Colonic mucosa (tissue), 4 donors: ENCODE data around the gene ZNF385C. TPM values are rescaled to one million over a fixed set of nuclear protein-coding genes. Genes with fewer than 3 reads are reported as not detected.

Experiments used
- DNase-seq: peaks from one replicate; pipeline ENCODE4 v3.0.0-alpha.2; 2020
- H3K27ac ChIP-seq: fragments of 200-600 bp; one replicate; pipeline ENCODE4 v1.8.0; 2021
- H3K27me3 ChIP-seq: fragments of 200-600 bp; one replicate; pipeline ENCODE4 v1.8.0; 2021
- H3K36me3 ChIP-seq: fragments of 200-600 bp; one replicate; pipeline ENCODE4 v1.8.0; 2021
- H3K4me1 ChIP-seq: fragments of 200-600 bp; one replicate; pipeline ENCODE4 v1.8.0; 2021; ENCODE audit warnings: mild to moderate bottlenecking
- H3K4me3 ChIP-seq: fragments of 200-600 bp; one replicate; pipeline ENCODE4 v1.8.0; 2021
- H3K9ac ChIP-seq, 2 donors: one replicate each; pipeline ENCODE4 v1.7.0; 2013; ENCODE audit warnings: control low read depth in 2 of 2, low read depth in 2 of 2, low read length in 2 of 2
- H3K9me3 ChIP-seq: fragments of 200-600 bp; one replicate; pipeline ENCODE4 v1.8.0; 2021
- CTCF ChIP-seq: fragments of 200-600 bp; IDR thresholded peaks from one replicate; pipeline ENCODE4 v1.8.0; 2022; ENCODE audit warnings: antibody characterized with exemption, mild to moderate bottlenecking
- intact Hi-C: fragments of 100-400 bp; cut with DNase I; formaldehyde crosslinking; loops from one replicate; pipeline ENCODE4 v1.14.1; 2022
- total RNA-seq, 2 donors: library from RNA; stranded (reverse); fragmentation: NEBNext Ultra II Directional in 1 of 2; extraction: Animal tissue kit (Norgen Biotek cat#: 25700) in 1 of 2; gene quantifications; one replicate each; pipeline ENCODE4 v1.2.1, GENCODE V29; 2021
- donor health status: healthy.
- donor health status: DM: no; HTN: no; CAD: no.
- donor health status: DM: no; HTN: no; CAD: no.

ZNF385C gene
- total RNA-seq, 2 donors from 2014 or later, result 0.20 to 0.32 TPM

GRCh38 chr17:41986634-41987033 lies 111.6 kb downstream of the ZNF385C start:
- no peaks in the 10 kb centered on the region for H3K4me1 ChIP-seq
- H3K9ac ChIP-seq, result no peak overlapping the region
- DNase-seq, result no peak
- no peak for TF ChIP-seq CTCF
- H3K27ac ChIP-seq, result no peak overlapping the region
- no peaks in the 10 kb centered on the region for H3K27me3 ChIP-seq
- no peak overlapping the region for H3K4me3 ChIP-seq
- H3K36me3 ChIP-seq, result peaks cover 11% of the 10 kb centered on the region
- intact Hi-C loops, result no loop called here
- H3K9me3 ChIP-seq, result no peaks in the 10 kb centered on the region

- H3K9ac ChIP-seq, result no peak overlapping the region
- H3K4me3 ChIP-seq, result no peak overlapping the region
- no peak overlapping the region for H3K27ac ChIP-seq
- DNase-seq, result no peak
- intact Hi-C loops, result no loop called here
- H3K4me1 ChIP-seq, result no peaks in the 10 kb centered on the region
- TF ChIP-seq CTCF, result no peak
- H3K36me3 ChIP-seq, result peaks cover 11% of the 10 kb centered on the region
- no peaks in the 10 kb centered on the region for H3K9me3 ChIP-seq
- no peaks in the 10 kb centered on the region for H3K27me3 ChIP-seq
These were observed 112.4 kb downstream of the ZNF385C start for GRCh38 chr17:41985919-41986318.

- peaks cover 11% of the 10 kb centered on the region for H3K36me3 ChIP-seq
- no peaks in the 10 kb centered on the region for H3K9me3 ChIP-seq
- H3K4me3 ChIP-seq, result no peak overlapping the region
- intact Hi-C loops, result no loop called here
- no peak overlapping the region for H3K27ac ChIP-seq
- DNase-seq, result no peak
- H3K9ac ChIP-seq, result no peak overlapping the region
- no peak for TF ChIP-seq CTCF
- no peaks in the 10 kb centered on the region for H3K4me1 ChIP-seq
- H3K27me3 ChIP-seq, result no peaks in the 10 kb centered on the region
These were observed 113.8 kb downstream of the ZNF385C start for GRCh38 chr17:41984454-41984853.

GRCh38 chr17:41982026-41982760 lies 116.1 kb downstream of the ZNF385C start:
- Histone ChIP-seq H3K36me3 (no peaks in the 10 kb centered on the region), H3K4me1 (no peaks in the 10 kb centered on the region), H3K27ac (no peak overlapping the region), H3K27me3 (no peaks in the 10 kb centered on the region), H3K9ac (no peak overlapping the region), H3K9me3 (no peaks in the 10 kb centered on the region), H3K4me3 (no peak overlapping the region)
- DNase-seq, result no peak
- no peak for TF ChIP-seq CTCF
- intact Hi-C loops, result no loop called here

GRCh38 chr17:41977991-41978390 lies 120.3 kb downstream of the ZNF385C start:
- Histone ChIP-seq H3K9ac (no peak overlapping the region), H3K36me3 (peaks cover 11% of the 10 kb centered on the region), H3K9me3 (no peaks in the 10 kb centered on the region), H3K27ac (no peak overlapping the region), H3K4me1 (no peaks in the 10 kb centered on the region), H3K27me3 (no peaks in the 10 kb centered on the region), H3K4me3 (no peak overlapping the region)
- no peak for TF ChIP-seq CTCF
- intact Hi-C loops, result no loop called here
- DNase-seq, result no peak
